DOHH2 (cell line): ENCODE data around the gene MEX3C.

Source experiments
- CTCF ChIP-seq: fragments of 200-600 bp; sonication (generic); IDR thresholded peaks from one replicate; pipeline ENCODE4 v1.5.1; 2014; ENCODE audit warnings: antibody characterized with exemption, mild to moderate bottlenecking, low read depth, low read length; ENCODE audit not compliant: poor library complexity, severe bottlenecking
- EZH2phosphoT487 ChIP-seq: fragments of 200-600 bp; sonication (generic); IDR thresholded peaks from 2 replicates; pipeline ENCODE4 v1.6.1; 2017; ENCODE audit warnings: borderline replicate concordance, mild to moderate bottlenecking, antibody characterized with exemption, low read length, moderate library complexity, mixed read lengths

DNA sequence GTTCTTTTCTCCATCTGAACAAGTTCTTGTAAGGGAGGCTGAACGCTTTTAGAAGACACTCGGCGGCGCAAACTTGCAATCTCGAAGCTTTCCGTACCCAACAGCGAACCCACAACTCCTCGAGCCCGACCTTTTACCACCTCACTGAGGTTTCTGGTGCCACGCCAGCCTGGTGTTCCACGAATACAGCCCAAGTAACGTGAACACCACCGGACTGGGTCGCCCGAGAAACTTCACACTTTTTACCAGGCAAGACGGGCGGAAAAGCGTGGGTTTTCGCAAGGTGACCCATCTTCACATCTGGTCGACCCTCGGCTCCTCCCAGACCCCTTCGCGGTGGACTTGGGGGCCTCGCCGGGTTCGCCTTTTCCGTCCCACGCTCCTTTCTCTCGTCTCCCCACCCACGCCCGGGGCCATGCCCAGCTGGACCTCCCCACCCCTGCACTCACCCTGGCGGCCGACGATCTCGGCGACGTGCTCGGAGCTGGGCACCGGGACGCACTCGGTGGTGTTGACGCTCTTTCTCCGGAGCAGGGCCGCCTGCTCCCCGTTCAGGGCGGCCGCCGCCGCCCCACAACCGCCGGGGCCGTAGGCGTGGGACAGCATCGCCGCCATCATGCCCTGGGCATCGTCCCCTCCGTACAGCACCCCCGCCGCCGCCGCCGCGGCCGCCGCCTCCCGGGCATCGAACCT lies 1.2 kb downstream of the MEX3C start:
- TF ChIP-seq CTCF (no peak), EZH2phosphoT487 (no peak)
